NCI-H1930 (cell line): ENCODE results near the gene CLEC16A.

Experiments
- DNase-seq, 2 experiments: peaks; one replicate each; lab custom pipeline; 2025; lab: John Stamatoyannopoulos, UW

CLEC16A gene

GRCh38 chr16:11162586-11163268 is 218.4 kb downstream of the CLEC16A start:
- no peak for DNase-seq

DNA sequence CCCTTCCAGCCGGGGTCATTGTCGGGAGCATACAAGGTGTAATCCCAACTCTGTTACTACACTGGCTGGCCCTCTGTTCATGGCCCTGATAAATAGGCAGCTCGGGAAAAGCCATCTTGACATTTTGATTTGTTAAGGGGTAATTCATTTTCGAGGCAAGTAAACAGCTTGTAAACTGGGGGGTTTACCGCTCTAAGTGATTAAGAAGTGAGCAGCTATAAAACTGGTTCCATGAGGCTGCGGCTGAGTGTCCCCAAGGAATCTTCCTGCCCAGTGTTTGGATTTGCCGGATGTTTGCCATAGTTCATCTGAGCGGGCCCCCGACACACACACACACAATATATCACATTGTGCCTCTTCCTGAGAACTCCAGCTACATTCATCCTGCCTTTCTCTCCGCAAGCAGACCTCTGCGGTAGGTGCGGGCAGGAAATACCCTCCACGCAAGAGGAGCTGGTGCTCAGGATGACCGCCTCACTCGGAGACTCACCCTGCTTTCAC is 219.4 kb downstream of the CLEC16A start:
- DNase-seq: no peak

DNA sequence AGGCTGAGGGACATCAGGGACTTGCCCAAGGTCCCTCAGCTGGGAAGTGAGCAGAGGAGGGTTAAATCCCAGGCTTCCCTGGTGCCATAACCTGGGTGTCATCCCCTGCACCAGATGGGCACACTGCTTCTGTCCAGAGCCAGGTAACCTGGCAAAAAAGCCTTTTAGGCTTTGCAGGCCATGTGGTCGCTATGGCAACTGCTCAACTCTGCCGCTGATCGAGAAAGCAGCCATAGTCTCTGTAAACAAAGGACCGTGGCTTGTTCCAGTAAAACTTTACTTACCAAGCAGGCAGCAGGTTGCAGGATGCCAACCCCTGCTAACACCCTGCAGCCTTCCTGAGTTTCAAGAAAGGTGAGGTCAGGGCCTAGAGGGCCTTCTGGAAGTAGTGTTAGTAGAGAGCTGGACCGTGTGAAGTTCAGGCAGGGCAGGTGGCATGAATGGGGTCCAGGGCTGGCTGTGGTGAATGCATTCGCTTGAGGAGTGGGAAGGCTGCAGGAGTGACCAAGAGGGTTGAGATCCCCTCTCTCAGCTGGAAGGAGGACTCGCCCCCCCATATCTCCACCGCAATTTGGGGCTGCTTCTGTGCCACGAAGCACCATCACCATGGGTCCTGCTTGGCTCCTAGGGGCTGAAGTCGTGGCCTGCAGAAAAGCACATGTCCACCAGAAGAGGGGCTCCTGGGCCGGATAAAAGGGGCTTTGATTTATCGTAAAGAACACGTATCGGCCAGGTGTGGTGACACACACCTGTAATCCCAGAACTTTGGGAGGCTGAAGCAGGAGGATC is 220.3 kb downstream of the CLEC16A start:
- DNase-seq: no peak

DNA sequence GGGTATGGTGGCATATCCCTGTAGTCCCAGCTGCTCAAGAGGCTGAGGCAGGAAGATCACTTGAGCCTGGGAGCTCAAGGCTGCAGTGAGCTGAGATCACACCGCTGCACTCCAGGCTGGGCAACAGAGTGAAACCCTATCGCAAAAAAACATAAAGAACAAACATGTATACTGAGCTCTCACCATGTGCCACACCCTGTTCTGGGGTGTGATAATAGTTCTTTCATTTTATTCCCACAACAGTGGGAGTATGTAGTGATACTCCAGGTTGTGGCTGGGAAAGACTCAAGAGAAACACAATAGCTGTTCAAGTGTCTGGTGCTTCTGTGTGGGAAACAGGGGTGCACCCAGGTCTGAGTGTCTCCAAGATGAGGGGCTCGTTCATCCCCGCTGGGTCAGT is 221.0 kb downstream of the CLEC16A start:
- no peak for DNase-seq

DNA sequence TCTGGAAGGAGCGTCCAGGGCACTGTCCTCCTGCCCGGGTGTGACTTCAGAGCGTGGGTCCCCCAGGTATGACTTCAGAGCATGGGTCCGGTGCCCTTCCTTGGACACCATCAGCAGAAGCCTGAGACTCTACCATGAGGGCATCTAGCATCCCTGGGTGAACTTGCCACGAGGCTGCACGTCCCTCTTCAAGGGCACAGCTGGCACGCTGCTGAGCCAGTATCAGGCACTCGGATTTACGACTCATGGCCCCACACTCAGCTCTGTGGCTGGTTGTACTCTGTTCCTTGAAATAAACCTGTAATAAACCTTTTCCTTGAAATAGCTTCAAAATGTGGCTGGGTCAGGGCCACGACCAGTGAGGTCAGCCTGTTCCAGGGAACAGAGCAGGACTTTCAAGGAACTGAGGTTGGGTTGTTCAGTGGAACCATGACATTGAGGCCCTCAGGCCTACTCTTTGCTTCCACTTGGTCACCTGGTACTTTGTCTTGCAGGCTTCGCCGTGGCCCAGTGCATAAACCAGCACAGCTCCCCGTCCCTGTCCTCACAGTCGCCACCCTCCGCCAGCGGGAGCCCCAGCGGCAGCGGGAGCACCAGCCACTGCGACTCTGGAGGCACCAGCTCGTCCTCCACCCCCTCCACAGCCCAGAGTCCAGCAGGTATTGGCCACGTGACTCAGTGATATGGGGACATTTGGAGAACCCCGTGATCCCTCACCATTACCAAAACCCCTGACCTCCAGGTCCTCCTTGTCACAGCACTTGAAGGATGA is 221.7 kb downstream of the CLEC16A start:
- DNase-seq: no peak

DNA sequence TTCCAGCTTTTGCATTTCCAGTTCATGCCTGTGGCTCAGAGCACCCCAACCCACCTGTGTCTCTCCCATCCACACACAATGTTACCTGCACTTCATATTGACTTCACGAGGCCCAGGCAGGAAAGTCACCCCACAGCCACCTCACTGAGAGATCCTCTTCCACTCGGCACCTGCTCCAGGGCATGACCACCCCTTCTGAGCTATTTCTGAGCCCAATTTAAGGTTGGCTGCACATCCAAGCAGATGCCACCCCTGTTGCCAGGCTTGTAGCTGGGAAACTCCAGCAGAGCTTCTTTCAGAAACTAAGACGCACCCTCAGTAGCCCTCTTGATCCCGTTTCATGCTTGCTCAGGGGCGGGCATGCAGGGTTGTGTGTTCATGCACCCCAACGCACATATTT is 223.2 kb downstream of the CLEC16A start:
- DNase-seq: no peak

DNA sequence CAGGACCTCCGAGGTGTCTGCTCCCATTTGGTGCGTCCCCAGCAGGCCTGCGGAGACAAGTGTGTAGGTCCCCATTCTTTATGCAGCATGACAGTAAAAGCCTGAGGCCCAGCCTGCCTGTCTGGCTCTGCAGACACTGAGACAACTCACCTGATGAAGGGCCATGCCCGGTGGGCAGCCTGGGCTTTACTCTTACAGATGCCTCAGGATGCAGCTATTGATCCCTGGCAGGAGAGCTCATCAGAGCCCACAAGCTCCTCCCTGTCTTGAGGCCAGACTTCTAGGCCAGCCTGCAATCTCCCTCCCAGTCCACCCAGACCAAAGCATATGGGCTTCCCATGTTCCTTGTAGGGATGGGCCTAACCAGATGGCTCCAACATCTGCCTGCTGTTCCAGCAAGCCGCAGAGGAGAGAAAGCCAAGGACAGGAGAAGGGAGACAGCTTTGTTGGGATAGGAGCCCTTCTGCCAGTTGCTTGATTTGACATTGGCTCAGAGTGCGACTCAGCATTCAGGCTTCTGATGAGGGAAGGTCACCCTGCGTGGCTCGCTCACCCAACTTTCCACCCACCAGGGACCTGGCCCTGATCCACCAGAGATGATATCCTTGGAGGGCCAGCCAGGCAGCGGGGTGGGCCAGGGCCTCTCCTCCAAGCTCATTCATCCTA is 224.2 kb downstream of the CLEC16A start:
- DNase-seq: no peak

- DNase-seq: no peak
Measured at GRCh38 chr16:11169641-11170040, 225.3 kb downstream of the CLEC16A start.

GRCh38 chr16:11170201-11170600 is 225.8 kb downstream of the CLEC16A start:
- DNase-seq: no peak

- DNase-seq: no peak
Measured at GRCh38 chr16:11170696-11171447, 226.5 kb downstream of the CLEC16A start.

DNA sequence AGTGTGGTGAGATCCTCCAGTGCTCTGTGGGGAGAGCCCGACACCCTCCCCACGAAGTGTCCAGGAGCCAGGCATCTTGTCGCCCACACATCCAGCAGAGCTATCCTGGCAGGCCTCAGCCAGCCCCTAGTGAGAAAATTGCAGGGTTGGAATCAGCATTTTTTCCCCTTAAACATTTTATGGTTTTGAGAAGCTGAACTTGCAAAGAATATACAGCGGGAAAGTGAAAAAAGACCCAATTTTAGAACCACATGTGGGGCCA is 227.0 kb downstream of the CLEC16A start:
- no peak for DNase-seq

- DNase-seq: no peak
Measured at GRCh38 chr16:11171757-11172299, 227.5 kb downstream of the CLEC16A start.

GRCh38 chr16:11173426-11173825 is 229.1 kb downstream of the CLEC16A start:
- no peak for DNase-seq

DNA sequence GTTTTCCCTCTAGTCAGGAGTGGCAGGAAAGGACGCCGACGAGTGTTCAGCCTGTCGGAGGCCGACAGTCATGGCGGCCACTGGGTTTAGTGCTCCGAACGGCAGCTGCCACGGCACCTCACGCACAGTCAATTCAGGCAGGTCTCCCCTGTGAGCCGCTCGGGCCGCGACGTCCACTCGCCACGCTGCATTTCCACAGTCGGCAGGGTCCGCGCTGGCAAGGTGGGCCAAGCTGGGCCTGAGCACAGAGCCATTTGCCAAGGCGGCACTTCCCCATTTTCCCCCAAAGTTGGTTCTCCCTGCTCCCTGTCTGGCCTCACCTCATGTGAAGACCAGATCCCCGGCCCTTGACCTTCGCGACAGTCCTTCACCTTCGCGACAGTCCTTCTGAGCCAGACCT is 229.8 kb downstream of the CLEC16A start:
- no peak for DNase-seq

GRCh38 chr16:11175106-11175786 is 230.9 kb downstream of the CLEC16A start:
- no peak for DNase-seq

DNA sequence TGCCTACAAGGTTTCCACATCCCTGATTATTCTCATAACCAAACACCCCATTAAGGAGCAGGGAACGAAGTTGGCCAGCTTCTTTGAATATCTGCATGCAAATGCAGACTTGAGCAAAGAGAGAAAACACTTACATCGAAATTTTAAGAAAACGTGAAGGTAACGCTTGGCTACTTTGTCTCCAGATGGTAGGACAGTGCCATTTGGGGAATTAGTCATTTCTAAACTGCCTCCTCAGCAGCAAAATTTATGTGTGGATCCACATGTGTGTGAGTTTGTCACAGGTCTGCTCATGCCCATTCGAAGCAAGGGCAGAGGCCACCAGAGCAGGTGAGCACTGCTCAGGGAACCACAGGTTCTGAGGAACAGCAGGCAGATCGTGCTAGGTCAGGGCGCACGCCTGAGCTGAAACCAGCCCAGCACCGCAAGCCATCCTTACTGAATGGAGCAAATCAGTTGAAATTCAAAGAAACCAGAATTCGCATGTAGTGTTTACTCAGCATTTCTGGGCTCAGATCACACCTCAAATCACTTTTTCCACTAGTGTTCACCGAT is 231.5 kb downstream of the CLEC16A start:
- no peak for DNase-seq

DNA sequence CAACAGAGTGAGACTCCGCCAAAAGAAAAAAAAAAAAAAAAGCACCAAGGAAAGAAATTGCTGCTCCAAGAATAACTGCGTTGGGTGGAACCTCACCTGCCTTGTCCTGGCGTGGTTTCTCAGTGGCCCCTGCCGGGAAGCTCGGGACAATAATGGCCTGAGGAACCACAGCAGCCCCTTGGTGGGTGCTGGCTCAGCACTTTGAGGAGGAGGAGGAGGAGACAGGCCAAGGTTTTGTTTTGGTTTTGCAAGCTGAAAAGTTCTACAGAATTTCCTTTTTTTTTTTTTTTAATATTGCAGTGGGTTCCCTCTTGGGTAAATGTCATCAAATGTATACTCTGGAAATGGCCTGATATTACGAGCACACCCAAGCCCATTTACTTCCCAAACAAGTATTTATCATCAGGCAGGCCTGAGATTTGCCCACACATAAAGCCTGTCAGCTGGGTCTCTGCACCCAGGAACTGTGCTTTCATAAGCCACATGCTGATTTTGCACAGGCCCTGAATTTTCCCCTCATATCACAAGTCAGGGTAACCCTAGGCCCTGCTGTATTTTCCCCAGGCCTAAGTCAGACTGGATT is 233.3 kb downstream of the CLEC16A start:
- no peak for DNase-seq

- no peak for DNase-seq
Measured at GRCh38 chr16:11178424-11178823, 234.1 kb downstream of the CLEC16A start.

DNA sequence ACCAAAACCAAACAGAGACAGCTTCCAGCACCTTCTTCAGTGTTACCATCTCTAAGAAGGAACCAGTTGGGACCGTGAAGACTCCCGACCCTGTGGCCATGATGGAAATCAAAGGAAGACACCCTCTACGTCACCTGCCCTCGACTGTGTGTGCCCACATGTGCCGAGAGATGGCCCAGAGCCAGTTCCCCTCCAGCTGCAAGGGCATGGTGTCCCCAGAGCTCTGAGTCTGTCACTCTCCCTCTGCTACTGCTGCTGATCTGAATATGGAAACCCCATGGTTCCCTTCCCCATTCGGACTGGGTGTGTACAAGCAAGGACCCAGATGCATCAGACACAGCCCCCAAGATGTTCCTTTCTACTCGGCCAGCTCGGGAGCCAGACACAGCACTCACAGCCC is 235.2 kb downstream of the CLEC16A start:
- no peak for DNase-seq

DNA sequence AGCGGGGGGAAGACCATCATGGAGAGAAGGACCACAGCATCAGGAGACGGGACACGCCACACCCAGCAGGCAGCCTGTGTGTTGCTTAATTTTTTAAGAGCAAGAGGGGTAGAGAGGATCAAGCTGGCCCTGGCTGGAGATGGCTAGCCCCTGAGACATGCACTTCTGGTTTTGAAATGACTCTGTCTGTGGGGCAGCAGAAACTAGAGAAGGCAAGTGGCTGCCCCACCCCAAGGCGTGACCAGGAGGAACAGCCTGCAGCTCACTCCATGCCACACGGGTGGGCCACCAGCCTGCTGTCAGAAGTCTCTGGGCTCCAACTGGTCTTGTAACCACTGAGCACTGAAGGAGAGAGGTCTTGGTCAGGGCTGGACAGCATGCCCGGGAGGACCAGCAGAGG is 236.1 kb downstream of the CLEC16A start:
- no peak for DNase-seq
